CD1c-positive myeloid dendritic cell (primary cell): ENCODE data around the gene CDKN2AIP.
"Not testable (repeated sequence)": the region's sequence is repeated elsewhere in the genome, so short reads cannot be mapped to it uniquely, and the experiment has no call there.

Experiments
- DNase-seq: peaks from one replicate; pipeline ENCODE4 v3.0.0-alpha.2; 2016; ENCODE audit errors: extremely low spot score

CDKN2AIP gene

DNA sequence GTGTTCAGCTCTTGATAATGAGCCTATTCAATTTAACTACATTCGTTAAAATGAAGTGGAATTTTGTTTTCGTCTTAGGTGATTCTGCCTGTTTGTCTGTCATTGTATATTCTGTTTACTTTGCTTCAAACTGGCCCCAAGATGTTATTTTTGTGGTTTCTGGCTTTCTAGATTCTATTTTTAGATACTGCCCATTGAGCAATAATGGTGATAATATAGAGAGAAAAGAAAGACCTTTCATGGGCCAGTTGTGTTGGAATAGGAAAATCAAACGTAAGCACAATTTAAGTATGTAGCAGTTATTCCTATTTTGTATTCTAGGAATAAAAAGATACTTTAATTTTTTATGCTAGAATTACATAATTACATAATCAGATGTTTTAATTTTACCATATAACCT lies 4.0 kb downstream of the CDKN2AIP start:
- no peak for DNase-seq

DNA sequence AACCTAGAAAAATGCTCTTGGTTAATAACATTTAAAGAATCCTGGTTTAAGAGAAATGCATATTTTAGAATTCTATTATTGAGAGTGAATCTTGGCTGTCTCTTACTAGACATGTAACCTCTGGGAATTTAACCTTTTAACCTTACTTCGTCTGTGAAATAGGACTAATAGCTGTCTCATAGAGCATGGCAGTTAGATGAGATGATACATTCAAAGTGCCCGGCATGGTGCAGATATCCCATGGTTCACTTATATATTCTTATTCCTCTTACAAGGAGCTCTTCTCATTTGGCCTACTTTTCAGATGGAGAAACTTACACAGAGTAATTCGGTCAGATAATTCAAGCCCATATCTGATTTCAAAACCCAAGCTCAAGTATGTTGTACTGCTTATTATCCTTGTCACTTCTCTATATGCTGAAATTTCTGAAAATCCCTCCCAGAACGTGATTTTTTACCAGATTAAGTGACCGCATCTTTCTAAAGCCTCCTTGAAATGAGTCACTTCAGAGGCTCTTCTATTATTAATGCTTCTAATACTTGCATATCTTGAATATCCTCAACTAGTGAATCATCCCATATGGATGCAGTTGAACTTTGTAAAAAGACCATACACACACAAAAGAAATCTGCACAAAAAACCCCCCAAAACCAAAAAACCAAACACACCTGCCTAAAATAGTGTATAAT lies 4.9 kb downstream of the CDKN2AIP start:
- DNase-seq, result no peak

GRCh38 chr4:183450108-183450507 lies 5.7 kb downstream of the CDKN2AIP start:
- DNase-seq, result no peak

- no peak for DNase-seq
These were observed 11.2 kb downstream of the CDKN2AIP start for GRCh38 chr4:183455431-183456195.

DNA sequence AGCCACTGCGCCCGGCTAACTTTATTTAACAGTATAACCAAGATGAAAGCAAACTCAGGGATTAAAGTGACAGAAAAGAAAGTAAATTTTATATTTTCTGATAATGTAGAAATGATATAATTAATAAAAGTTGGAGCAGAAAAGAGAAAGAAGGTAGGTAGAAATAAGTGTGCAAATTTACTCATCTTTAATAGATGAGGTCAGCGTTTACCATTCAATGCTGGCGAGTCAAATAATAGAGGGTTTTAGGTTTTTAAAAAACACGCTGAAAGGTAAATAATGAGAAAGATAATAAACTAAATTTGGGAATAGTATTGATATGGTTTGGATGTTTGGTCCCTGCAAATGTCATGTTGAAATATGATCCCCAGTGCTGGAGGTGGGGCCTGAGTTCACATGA lies 13.6 kb downstream of the CDKN2AIP start:
- DNase-seq, result no peak

DNA sequence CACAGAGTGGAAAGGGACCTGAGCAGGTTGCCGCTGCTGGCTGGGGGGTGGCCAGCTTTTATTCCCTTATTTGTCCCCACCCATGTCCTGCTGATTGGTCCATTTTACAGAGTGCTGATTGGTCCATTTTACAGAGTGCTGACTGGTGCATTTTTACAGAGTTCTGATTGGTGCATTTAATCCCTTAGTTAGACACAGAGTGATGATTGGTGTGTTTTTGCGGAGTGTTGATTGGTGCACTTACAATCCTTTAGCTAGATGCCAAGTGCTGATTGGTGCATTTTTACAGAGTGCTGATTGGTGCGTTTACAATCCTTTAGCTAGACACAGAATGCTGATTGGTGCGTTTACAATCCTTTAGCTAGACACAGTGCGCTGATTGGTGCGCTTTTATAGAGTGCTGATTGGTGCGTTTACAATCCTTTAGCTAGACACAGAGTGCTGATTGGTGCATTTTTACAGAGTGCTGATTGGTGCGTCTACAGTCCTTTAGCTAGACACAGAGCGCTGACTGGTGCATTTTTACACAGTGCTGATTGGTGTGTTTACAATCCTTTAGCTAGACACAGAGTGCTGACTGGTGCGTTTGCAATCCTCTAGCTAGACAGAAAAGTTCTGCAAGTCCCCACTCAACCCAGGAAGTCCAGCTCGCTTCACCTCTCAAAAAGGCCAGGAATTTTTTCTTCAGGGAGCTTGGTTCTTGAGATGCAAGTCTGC lies 19.6 kb downstream of the CDKN2AIP start:
- DNase-seq, result not testable (repeated sequence)

GRCh38 chr4:183465879-183466278 lies 21.4 kb downstream of the CDKN2AIP start:
- peak; percentile 61 for DNase-seq

- DNase-seq, result no peak
These were observed 22.8 kb downstream of the CDKN2AIP start for GRCh38 chr4:183467246-183467645.

GRCh38 chr4:183468210-183469095 lies 24.0 kb downstream of the CDKN2AIP start:
- no peak for DNase-seq

DNA sequence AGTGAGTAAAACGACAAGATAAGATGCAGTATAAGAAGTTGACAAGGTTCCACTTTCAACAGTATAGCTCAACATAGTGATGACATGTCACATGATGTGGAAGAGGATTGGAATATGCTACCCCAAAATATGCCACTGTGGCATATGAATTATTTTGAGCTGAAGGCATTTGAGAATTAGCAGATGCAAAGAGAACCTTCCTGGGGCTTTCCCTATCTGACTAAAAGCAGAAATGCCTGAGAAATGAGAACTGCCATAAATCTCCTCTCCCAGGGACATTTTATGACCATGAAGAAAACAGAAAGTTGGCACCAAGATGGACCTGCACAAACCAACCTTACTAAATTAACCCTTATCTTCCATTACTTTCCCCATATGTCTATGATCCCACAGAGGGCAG lies 24.8 kb downstream of the CDKN2AIP start:
- peak; percentile 48 for DNase-seq

DNA sequence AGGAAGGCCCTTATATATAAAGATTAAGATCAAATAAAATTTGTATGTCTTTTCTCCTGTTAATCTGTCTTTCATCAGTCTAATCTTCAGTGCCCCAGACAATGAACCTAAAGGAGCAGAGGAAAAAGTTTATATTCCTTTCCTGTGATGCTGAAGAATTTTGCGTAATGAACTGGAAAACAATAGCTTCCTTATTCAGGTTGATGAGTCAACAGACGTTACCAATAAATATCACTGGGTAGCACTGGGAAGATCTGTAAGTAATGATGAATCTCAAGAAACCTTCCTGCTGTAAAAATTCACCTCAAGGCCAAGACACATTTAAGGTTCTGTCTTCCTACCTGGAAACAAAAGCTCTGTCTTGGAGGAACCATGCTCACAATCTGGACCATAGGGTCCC lies 25.5 kb downstream of the CDKN2AIP start:
- peak; percentile 20 for DNase-seq

GRCh38 chr4:183470821-183471220 lies 26.4 kb downstream of the CDKN2AIP start:
- no peak for DNase-seq

DNA sequence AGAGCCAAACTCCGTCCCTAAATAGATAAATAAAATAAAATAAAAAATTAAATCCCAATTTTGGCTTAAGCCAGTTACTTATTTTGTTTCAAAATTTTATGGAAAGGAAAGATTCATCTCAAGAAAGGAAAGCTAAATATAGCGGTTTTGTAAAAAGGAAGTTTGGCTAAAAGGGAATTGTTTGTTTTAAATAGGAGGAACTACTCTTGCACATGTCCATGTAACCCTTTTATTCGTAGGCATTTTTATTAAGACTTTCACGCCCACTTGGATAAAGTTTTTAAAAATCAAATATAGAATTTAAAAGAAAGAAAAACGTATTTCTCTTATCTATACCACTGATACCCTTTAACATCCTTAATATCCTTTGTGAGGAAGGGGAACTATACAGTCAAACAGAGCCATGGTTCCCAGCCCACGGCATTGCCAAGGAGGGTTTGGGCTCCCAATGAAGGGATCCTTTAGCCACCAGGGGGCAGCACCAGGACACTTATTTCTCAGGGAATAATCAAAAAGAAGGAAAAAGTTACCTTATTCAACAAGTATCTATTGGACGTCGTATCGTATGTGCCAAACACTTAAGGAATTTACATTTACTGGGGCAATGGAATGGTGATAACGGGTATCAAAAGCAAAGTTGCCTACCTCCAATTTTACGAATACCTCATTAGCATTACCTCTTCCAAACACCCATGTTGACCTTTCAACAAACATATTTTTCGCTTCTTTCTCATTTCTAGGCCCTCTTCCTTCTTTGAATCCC lies 27.7 kb downstream of the CDKN2AIP start:
- DNase-seq, result peak; percentile 89

DNA sequence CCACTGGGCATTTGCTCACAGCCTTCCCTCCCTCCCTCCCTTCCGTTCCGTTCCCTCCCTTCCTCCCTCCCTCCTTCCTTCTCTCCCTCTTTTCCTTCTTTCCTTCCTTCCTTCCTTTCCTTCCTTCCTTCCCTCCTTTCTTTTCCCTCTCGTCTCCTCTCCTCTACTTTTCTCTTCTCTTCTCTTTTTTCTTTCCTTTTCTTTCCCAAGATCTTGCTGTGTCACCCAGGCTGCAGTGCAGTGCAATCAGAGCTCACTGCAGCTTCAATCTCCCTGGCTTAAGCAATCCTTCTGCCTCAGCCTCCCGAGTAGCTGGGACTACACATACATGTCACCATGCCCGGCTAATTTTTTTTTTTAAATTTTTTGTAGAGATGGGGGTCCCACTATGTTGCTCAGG lies 33.7 kb downstream of the CDKN2AIP start:
- DNase-seq, result no peak

DNA sequence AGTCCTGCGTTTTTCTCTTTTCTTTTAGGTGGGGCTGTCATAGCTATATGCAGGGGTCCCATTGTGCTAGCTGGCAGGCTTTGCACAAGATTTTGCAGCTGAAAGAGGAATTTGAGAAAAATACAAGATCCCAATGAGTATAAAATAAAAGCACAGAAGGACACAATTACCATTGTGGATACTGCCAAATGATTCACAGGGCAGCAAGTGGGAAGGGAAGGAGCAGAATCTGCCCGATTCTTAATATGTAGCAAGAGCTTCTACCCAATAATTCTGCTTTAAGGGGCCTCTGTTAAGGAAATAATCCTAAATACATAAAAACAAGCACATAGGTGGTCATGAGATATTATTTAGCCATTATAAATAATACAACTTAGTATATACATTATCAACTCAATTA lies 34.5 kb downstream of the CDKN2AIP start:
- DNase-seq, result no peak

DNA sequence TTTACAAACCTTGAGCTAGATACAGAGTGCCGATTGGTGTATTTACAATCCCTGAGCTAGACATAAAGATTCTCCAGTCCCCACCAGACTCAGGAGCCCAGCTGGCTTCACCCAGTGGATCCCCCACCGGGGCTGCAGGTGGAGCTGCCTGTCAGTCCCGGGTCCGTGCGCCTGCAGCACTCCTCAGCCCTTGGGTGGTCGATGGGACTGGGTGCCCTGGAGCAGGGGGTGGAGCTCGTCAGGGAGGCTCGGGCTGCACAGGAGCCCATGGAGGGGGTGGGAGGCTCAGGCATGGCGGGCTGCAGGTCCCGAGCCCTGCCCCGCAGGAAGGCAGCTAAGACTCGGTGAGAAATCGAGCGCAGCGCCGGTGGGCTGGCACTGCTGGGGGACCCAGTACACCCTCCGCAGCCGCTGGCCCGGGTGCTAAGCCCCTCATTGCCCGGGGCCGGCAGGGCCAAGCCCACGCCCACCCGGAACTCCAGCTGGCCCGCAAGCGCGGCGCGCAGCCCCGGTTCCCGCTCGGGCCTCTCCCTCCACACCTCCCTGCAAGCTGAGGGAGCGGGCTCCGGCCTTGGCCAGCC lies 38.2 kb downstream of the CDKN2AIP start:
- DNase-seq, result not testable (repeated sequence)

DNA sequence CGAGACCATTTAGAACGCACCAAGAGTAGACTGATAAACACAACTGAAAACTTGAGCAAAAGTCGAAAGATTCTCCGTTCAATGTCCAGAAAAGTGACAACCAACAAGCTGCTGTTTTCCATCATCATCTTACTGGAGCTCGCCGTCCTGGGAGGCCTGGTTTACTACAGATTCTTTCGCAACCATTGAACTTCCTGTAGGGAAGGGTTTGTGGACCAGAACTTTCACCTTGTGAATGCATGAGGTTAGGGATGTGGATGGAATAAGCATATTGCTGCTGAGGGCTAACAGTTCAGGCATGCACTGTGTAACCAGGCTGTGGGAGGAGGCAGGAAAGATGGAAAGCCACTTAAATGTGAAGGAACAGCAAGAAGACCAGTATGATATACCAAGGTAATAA lies 39.6 kb downstream of the CDKN2AIP start:
- no peak for DNase-seq

- no peak for DNase-seq
These were observed 41.1 kb downstream of the CDKN2AIP start for GRCh38 chr4:183485411-183486160.

GRCh38 chr4:183492791-183493222 lies 48.4 kb downstream of the CDKN2AIP start:
- DNase-seq, result no peak

- no peak for DNase-seq
These were observed 48.8 kb downstream of the CDKN2AIP start for GRCh38 chr4:183493246-183493645.
